T-helper 2 cell (primary cell): ENCODE data around the gene NINJ2.
A peak's percentile ranks its signal among the peaks of the same experiment; 100 is the strongest.

Experiments used
- DNase-seq, 5 experiments: peaks; one replicate each; pipeline versions ENCODE4 v3.0.0 to v3.0.0-alpha.2; 2012 to 2022

The NINJ2 gene

GRCh38 chr12:524167-524951, 138.9 kb downstream of the NINJ2 start:
- peak in 1 of 5 experiments; percentile 25 for DNase-seq

GRCh38 chr12:522692-523378, 140.4 kb downstream of the NINJ2 start:
- DNase-seq, result no peak

- DNase-seq, result no peak
Measured at GRCh38 chr12:520119-520518, 143.1 kb downstream of the NINJ2 start.

- DNase-seq, result no peak
Measured at GRCh38 chr12:517538-517937, 145.7 kb downstream of the NINJ2 start.
